ENCODE measurements around the gene CTSF. TPM values are rescaled to one million over a fixed set of nuclear protein-coding genes. Genes with fewer than 3 reads are reported as not detected.

Gene CTSF
- total and polyA plus RNA-seq, 2 of the 13 experiments (the other 11 are each of a cell fraction or from before 2014, with no cell fraction given), result not detected

DNA sequence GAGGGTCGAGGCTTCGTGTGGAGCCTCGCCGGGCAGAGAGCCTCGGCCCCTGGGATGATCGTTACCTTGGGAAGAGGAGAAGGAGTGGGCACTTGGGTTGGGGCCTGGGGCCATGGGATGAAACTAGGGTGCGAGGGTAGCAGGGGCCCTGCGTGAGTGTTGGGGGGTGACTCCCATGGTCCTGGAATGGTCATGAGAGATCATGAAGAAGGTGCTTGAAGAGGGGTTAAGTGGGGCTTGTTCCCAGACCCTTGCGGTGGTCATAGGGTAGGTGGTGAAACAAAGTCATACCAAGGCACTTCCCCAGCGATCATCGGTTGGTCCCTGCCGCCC is 24.9 kb upstream of the CTSF start (continued):
- no peak for TF ChIP-seq FOXP1 (IDR thresholded peaks at IDR 0.05)
- TF ChIP-seq FOXP1 (CRISPR knock-in tag; IDR thresholded peaks at IDR 0.05), result no peak
- TF ChIP-seq, protein P1, sequence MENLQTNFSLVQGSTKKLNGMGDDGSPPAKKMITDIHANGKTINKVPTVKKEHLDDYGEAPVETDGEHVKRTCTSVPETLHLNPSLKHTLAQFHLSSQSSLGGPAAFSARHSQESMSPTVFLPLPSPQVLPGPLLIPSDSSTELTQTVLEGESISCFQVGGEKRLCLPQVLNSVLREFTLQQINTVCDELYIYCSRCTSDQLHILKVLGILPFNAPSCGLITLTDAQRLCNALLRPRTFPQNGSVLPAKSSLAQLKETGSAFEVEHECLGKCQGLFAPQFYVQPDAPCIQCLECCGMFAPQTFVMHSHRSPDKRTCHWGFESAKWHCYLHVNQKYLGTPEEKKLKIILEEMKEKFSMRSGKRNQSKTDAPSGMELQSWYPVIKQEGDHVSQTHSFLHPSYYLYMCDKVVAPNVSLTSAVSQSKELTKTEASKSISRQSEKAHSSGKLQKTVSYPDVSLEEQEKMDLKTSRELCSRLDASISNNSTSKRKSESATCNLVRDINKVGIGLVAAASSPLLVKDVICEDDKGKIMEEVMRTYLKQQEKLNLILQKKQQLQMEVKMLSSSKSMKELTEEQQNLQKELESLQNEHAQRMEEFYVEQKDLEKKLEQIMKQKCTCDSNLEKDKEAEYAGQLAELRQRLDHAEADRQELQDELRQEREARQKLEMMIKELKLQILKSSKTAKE (CRISPR knock-in tag; IDR thresholded peaks at IDR 0.05; ENCODE audit: borderline replicate concordance), result no peak
- no peak for TF ChIP-seq POLR2AphosphoS5 (IDR thresholded peaks at IDR 0.05; ENCODE audit: low read depth, low read length)
- 0 out of 2 replicates have a peak, but pooled peaks have one; percentile 13 for TF ChIP-seq NRL (CRISPR knock-in tag; IDR thresholded peaks at IDR 0.05; ENCODE audit: borderline replicate concordance)
- TF ChIP-seq EHMT2 (IDR thresholded peaks at IDR 0.05; ENCODE audit: borderline replicate concordance, low read depth, low read length), result no peak
- TF ChIP-seq, protein P2, sequence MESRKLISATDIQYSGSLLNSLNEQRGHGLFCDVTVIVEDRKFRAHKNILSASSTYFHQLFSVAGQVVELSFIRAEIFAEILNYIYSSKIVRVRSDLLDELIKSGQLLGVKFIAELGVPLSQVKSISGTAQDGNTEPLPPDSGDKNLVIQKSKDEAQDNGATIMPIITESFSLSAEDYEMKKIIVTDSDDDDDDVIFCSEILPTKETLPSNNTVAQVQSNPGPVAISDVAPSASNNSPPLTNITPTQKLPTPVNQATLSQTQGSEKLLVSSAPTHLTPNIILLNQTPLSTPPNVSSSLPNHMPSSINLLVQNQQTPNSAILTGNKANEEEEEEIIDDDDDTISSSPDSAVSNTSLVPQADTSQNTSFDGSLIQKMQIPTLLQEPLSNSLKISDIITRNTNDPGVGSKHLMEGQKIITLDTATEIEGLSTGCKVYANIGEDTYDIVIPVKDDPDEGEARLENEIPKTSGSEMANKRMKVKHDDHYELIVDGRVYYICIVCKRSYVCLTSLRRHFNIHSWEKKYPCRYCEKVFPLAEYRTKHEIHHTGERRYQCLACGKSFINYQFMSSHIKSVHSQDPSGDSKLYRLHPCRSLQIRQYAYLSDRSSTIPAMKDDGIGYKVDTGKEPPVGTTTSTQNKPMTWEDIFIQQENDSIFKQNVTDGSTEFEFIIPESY (CRISPR knock-in tag; IDR thresholded peaks at IDR 0.05), result no peak
- TF ChIP-seq ZNF891 (CRISPR knock-in tag; IDR thresholded peaks at IDR 0.05), result 0 out of 2 replicates have a peak, but pooled peaks have one; percentile 12
- TF ChIP-seq, protein P3, sequence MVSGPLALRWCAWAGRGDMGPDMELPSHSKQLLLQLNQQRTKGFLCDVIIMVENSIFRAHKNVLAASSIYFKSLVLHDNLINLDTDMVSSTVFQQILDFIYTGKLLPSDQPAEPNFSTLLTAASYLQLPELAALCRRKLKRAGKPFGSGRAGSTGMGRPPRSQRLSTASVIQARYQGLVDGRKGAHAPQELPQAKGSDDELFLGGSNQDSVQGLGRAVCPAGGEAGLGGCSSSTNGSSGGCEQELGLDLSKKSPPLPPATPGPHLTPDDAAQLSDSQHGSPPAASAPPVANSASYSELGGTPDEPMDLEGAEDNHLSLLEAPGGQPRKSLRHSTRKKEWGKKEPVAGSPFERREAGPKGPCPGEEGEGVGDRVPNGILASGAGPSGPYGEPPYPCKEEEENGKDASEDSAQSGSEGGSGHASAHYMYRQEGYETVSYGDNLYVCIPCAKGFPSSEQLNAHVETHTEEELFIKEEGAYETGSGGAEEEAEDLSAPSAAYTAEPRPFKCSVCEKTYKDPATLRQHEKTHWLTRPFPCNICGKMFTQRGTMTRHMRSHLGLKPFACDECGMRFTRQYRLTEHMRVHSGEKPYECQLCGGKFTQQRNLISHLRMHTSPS (CRISPR knock-in tag; IDR thresholded peaks at IDR 0.05; ENCODE audit: low read depth), result no peak
- TF ChIP-seq EED (CRISPR knock-in tag; IDR thresholded peaks at IDR 0.05), result no peak
- TF ChIP-seq TCF7L2 (IDR thresholded peaks at IDR 0.05; ENCODE audit: low read depth, low read length), result no peak
- TF ChIP-seq ZFYVE20 (CRISPR knock-in tag; IDR thresholded peaks at IDR 0.05; ENCODE audit: borderline replicate concordance, low read depth), result no peak
- TF ChIP-seq, protein P4, sequence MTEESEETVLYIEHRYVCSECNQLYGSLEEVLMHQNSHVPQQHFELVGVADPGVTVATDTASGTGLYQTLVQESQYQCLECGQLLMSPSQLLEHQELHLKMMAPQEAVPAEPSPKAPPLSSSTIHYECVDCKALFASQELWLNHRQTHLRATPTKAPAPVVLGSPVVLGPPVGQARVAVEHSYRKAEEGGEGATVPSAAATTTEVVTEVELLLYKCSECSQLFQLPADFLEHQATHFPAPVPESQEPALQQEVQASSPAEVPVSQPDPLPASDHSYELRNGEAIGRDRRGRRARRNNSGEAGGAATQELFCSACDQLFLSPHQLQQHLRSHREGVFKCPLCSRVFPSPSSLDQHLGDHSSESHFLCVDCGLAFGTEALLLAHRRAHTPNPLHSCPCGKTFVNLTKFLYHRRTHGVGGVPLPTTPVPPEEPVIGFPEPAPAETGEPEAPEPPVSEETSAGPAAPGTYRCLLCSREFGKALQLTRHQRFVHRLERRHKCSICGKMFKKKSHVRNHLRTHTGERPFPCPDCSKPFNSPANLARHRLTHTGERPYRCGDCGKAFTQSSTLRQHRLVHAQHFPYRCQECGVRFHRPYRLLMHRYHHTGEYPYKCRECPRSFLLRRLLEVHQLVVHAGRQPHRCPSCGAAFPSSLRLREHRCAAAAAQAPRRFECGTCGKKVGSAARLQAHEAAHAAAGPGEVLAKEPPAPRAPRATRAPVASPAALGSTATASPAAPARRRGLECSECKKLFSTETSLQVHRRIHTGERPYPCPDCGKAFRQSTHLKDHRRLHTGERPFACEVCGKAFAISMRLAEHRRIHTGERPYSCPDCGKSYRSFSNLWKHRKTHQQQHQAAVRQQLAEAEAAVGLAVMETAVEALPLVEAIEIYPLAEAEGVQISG (CRISPR knock-in tag; IDR thresholded peaks at IDR 0.05), result no peak
- TF ChIP-seq, protein P5, sequence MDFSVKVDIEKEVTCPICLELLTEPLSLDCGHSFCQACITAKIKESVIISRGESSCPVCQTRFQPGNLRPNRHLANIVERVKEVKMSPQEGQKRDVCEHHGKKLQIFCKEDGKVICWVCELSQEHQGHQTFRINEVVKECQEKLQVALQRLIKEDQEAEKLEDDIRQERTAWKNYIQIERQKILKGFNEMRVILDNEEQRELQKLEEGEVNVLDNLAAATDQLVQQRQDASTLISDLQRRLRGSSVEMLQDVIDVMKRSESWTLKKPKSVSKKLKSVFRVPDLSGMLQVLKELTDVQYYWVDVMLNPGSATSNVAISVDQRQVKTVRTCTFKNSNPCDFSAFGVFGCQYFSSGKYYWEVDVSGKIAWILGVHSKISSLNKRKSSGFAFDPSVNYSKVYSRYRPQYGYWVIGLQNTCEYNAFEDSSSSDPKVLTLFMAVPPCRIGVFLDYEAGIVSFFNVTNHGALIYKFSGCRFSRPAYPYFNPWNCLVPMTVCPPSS (IDR thresholded peaks at IDR 0.05), result no peak
- TF ChIP-seq ZNF567 (CRISPR knock-in tag; IDR thresholded peaks at IDR 0.05; ENCODE audit: borderline replicate concordance), result no peak
- TF ChIP-seq KDM1A (CRISPR knock-in tag; IDR thresholded peaks at IDR 0.05), result no peak
- TF ChIP-seq, protein P6, sequence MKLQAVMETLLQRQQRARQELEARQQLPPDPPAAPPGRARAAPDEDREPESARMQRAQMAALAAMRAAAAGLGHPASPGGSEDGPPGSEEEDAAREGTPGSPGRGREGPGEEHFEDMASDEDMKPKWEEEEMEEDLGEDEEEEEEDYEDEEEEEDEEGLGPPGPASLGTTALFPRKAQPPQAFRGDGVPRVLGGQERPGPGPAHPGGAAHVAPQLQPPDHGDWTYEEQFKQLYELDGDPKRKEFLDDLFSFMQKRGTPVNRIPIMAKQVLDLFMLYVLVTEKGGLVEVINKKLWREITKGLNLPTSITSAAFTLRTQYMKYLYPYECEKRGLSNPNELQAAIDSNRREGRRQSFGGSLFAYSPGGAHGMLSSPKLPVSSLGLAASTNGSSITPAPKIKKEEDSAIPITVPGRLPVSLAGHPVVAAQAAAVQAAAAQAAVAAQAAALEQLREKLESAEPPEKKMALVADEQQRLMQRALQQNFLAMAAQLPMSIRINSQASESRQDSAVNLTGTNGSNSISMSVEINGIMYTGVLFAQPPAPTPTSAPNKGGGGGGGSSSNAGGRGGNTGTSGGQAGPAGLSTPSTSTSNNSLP (IDR thresholded peaks at IDR 0.05; ENCODE audit: low read depth, low read length), result no peak
